ENCODE results near the gene SNRPD3. TPM values are rescaled to one million over a fixed set of nuclear protein-coding genes. Genes with fewer than 3 reads are reported as not detected.

SNRPD3 gene
- total and polyA plus RNA-seq, 12 donors: 55.7 to 223 (median 87.8) TPM

- intact Hi-C loops (cut with DNase I): no loop called here
- 75 to 100% (median 91%) methylated on average over 2 of the region's 2 CpGs for WGBS, 4 donors
- no peak for TF ChIP-seq POLR2A (IDR thresholded peaks at IDR 0.05)
- no peak for TF ChIP-seq CTCF (IDR thresholded peaks at IDR 0.05)
- Histone ChIP-seq H3K9me3 (replicated peaks in 1 of 3) (no peaks in the 10 kb centered on the region), H3K27ac (peak overlapping the region in 1 of 5 donors; percentile 24), H3K4me1 (replicated peaks in 1 of 2) (peaks cover 0 to 35% of the 10 kb centered on the region in 2 donors), H3K36me3 (replicated peaks in 1 of 2) (peaks cover 0 to 37% of the 10 kb centered on the region in 2 donors), H3K4me3 (no peak overlapping the region), H3K27me3 (no peaks in the 10 kb centered on the region)
- no peak for DNase-seq
Measured at GRCh38 chr22:24565077-24565476, 9.3 kb downstream of the SNRPD3 start.

GRCh38 chr22:24566899-24567511, 11.2 kb downstream of the SNRPD3 start:
- intact Hi-C loops (cut with DNase I): no loop called here
- no peak for TF ChIP-seq CTCF (IDR thresholded peaks at IDR 0.05)
- no peak for TF ChIP-seq POLR2A (IDR thresholded peaks at IDR 0.05)
- WGBS, 4 donors: 54 to 66% (median 57%) methylated on average over 8 of the region's 8 CpGs
- Histone ChIP-seq H3K36me3 (replicated peaks in 1 of 2) (peaks cover 0 to 42% of the 10 kb centered on the region in 2 donors), H3K27me3 (no peaks in the 10 kb centered on the region), H3K4me3 (no peak overlapping the region), H3K9me3 (replicated peaks in 1 of 3) (no peaks in the 10 kb centered on the region), H3K4me1 (replicated peaks in 1 of 2) (peaks cover 0 to 35% of the 10 kb centered on the region in 2 donors), H3K27ac (peak overlapping the region in 1 of 5 donors; percentile 28)
- DNase-seq: no peak

DNA sequence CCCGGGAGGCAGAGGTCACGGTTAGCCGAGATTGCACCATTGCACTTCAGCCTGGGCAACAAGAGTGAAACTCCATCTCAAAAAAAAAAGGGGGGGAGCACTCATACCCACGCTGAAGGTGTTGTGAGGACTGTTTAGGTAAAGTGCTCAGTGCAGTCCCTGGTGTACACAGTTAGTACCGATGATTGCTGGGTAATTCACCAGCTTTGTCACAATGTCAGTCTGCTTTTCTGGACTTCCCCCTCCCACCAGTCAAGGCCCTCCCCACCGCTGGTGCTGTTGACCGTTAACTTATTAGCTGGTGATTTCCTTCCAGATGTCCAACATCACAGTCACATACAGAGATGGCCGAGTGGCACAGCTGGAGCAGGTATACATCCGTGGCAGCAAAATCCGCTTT, 11.9 kb downstream of the SNRPD3 start:
- 80 to 88% (median 83%) methylated on average over 8 to 10 of the region's 10 CpGs for WGBS, 4 donors
- H3K36me3 ChIP-seq (replicated peaks in 1 of 2): peaks cover 0 to 48% of the 10 kb centered on the region in 2 donors
- H3K9me3 ChIP-seq (replicated peaks in 1 of 3): no peaks in the 10 kb centered on the region
- H3K4me3 ChIP-seq: no peak overlapping the region
- intact Hi-C loops (cut with DNase I): no loop called here
- peaks cover 0 to 35% of the 10 kb centered on the region in 2 donors for H3K4me1 ChIP-seq (replicated peaks in 1 of 2)
- H3K27me3 ChIP-seq: no peaks in the 10 kb centered on the region
- no peak for DNase-seq
- TF ChIP-seq POLR2A (IDR thresholded peaks at IDR 0.05): no peak
- no peak overlapping the region for H3K27ac ChIP-seq

GRCh38 chr22:24571266-24571665, 15.5 kb downstream of the SNRPD3 start:
- H3K36me3 ChIP-seq (replicated peaks in 1 of 2): peaks cover 0 to 63% of the 10 kb centered on the region in 2 donors
- no peaks in the 10 kb centered on the region for H3K9me3 ChIP-seq (replicated peaks in 1 of 3)
- no peak overlapping the region for H3K27ac ChIP-seq
- H3K27me3 ChIP-seq: no peaks in the 10 kb centered on the region
- peaks cover 0 to 8% of the 10 kb centered on the region in 2 donors for H3K4me1 ChIP-seq (replicated peaks in 1 of 2)
- 85 to 93% (median 89%) methylated on average over 6 to 7 of the region's 7 CpGs for WGBS, 4 donors
- TF ChIP-seq CTCF (IDR thresholded peaks at IDR 0.05): no peak
- no peak for TF ChIP-seq POLR2A (IDR thresholded peaks at IDR 0.05)
- H3K4me3 ChIP-seq: no peak overlapping the region
- DNase-seq: no peak
- intact Hi-C loops (cut with DNase I): no loop called here

GRCh38 chr22:24576778-24577177, 21.0 kb downstream of the SNRPD3 start:
- intact Hi-C loops (cut with DNase I): no loop called here
- 62 to 90% (median 86%) methylated on average over 1 of the region's 1 CpG for WGBS, 4 donors
- Histone ChIP-seq H3K9me3 (replicated peaks in 1 of 3) (no peaks in the 10 kb centered on the region), H3K27me3 (no peaks in the 10 kb centered on the region), H3K27ac (no peak overlapping the region), H3K4me3 (no peak overlapping the region), H3K36me3 (replicated peaks in 1 of 2) (peaks cover 0 to 24% of the 10 kb centered on the region in 2 donors), H3K4me1 (replicated peaks in 1 of 2) (no peaks in the 10 kb centered on the region)
- no peak for DNase-seq
- TF ChIP-seq CTCF (IDR thresholded peaks at IDR 0.05): no peak
- no peak for TF ChIP-seq POLR2A (IDR thresholded peaks at IDR 0.05)
